Measurements from ENCODE around the gene CDKAL1.
"Not testable (repeated sequence)": the region's sequence is repeated elsewhere in the genome, so short reads cannot be mapped to it uniquely, and the experiment has no call there.

CDKAL1 gene

DNA sequence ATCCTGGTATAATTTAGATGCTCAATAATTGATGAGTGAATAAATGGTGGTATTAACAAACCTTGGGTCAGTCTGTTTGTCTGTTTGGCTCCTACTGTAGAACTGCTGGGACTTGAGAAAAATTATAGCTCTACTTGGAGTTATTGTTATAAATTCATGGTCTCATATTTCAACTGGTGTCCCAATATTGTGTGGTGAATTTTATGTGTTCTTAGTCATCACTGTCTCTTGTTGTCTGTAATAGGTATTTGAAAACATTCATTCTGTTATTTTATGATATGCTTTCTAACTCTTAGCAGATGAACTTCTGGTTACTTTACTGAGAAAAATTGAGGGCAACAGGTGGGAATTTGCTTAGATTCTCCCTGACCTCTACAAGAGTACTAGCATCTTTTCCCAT is 221.4 kb downstream of the CDKAL1 start:
- no peak for DNase-seq

DNA sequence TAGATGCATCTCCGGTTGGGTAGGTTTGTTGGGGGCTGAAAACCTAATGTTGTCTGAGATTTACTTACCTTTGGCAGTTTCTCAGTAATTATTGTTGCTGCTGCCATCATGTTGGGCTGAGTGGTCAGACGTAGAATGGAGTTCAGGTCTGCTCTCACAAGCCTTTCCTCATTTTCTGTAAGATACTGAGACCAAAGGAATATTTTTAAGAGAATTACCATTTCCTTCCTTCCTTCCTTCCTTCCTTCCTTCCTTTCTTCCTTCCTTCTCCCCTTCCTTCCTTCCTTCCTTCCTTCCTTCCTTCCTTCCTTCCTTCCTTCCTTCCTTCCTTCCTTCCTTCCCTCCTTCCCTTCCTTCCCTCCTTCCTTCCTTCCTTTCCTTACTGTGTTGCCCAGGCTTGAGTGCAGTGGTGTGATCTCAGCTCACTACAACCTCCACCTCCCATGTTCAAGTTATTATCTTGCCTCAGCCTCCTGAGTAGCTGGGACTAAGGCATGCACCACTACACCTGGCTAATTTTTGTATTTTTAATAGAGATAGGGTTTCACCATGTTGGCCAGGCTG is 222.4 kb downstream of the CDKAL1 start:
- not testable (repeated sequence) for DNase-seq

DNA sequence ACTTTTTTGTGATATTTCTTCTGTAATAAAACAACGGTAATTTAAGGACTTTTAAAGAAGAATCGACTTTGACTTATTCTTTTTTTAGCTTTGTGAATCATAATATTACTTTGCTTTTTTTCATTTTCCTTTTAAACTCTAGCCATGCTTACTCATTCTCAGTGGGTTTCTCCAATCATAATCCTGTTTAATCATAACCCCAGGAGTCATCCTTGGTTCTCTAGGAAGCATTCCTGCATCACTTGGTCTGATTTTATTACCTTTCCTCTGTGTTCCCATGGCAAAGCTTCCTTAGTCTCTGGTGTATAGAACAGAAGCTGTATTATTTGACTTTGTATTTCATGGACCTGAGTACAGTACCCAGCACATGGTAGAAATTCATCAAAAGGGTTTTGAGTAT is 223.5 kb downstream of the CDKAL1 start:
- no peak for DNase-seq

GRCh38 chr6:20763296-20763695 is 229.0 kb downstream of the CDKAL1 start:
- no peak for DNase-seq

DNA sequence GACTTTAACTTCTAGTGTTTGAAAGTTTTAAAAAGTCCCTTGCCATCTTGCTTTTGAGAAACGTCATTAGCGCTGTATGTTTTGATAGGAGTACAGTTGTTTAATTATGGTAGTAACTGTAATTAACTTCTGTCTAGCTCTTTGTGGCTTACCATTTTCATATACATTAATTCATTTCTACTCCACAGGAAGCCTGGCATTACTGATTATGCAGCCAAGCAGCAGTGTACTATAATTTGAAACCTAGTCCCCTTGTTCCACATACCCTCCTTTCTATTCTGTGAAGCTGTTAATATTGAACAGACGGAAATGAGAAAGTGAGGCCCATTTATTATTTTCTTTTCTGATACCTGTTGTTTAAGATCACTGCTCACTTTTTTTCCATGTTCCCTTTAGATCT is 235.4 kb downstream of the CDKAL1 start:
- DNase-seq = no peak

DNA sequence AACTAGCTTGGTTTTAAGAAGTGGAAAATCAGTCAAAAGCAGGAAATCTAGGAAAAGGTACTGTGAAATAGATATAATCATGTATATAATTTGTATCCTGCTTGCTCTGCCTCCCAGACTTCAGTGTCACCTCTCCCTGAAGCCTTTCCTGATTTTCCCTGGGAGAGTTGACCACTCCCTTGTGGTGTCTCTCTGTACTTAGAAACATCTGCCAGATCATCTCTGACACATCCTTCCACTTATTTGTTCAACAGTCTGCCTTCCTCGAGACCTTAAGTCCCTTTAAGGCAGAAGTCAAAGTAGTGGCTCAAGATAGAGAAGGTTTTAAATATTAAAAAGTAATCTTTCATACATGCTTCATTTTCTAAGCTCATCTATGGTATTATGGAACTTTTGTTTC is 236.5 kb downstream of the CDKAL1 start:
- DNase-seq = no peak

GRCh38 chr6:20771409-20771808 is 237.2 kb downstream of the CDKAL1 start:
- DNase-seq = no peak

- no peak for DNase-seq
Observed at GRCh38 chr6:20773822-20774221, 239.6 kb downstream of the CDKAL1 start.

GRCh38 chr6:20775981-20776380 is 241.7 kb downstream of the CDKAL1 start:
- no peak for DNase-seq

DNA sequence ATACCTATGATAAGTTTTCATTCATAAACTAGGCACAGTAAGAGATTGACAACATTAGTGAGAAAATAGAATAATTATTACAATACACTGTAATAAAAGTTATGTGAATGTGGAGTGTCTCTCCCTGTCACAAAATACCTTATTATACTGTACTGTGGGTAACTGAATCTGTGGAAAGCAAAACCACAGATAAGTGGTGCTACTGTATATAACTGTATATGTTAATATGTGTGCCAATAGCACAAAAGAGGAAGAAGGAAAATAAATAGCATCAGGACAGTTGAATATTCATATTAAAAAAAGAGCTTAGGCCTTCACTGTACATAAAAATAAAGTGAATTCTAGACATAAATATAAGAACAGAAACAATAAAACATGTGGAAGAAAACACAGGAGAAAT is 243.5 kb downstream of the CDKAL1 start:
- no peak for DNase-seq

DNA sequence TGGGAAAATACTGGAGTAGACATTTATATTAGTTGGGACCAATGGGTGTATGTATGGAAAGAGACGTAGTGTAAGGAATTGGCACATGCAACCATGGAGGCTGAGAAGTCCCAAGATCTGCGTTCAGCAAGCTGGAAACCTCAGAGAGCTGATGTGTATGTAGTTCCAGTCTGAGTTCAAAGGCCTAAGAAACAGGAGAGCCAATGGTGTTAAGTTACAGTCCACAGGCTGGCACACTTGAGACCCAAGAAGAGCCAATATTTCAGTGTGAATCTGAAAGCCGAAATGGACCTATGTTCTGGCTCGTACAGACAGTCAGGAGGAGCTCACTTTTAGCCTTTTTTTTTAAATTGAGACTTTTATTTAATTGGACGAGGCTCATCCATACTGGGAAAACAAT is 244.2 kb downstream of the CDKAL1 start:
- DNase-seq = no peak

DNA sequence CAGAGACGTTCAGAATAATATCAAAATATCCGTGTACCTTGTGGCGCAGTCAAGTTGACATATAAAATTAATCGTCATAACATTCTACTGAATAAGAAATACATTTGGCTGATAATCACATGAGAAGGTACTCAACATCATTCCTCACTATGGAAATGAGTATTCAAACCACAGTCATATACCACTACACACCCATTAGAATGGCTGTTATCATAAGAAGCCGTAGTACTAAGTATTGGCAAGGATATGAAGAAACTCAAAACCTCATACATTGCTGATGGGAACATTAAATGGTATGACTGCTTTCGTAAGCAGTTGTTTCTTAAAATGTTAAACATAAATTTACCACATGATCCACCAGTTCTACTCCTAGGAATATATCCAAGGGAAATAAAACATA is 244.7 kb downstream of the CDKAL1 start:
- DNase-seq = no peak

DNA sequence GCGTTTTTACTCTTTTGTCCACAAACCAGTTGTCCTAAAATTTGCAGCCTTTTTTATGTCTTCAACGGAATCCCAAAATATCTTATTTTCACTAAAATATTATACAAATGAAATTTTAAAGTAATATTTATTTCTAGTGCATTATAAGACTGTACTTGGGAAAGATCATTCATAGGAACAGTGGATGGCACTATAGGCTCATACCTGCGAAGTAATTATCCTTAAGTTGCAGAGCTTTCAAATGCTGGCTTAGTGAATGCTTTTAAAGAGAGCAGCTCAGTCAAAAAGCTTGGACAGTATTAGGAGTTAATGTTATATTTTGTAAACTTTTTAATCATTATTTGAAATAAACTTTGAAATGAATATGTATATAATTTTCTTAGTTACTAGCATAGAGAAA is 254.9 kb downstream of the CDKAL1 start:
- DNase-seq = no peak

- DNase-seq = no peak
Observed at GRCh38 chr6:20790032-20790791, 256.0 kb downstream of the CDKAL1 start.

DNA sequence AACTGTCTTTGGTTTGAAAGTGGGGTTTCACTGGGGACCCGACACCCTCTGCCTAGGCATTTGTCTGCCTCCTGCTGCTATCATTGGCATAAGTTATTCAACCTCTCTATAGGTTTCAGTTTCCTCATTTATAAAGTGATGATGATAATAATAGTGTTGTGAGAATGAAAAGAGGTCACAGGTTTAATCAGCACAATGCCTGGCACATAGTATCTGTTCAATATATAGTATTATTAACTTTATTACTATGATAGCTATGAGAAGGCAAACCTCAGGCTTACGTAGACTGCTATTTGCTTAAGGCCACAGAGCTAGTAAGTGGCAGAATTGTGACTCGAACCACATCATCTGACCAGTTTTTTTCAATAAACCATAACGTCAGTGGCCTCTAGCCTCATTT is 256.8 kb downstream of the CDKAL1 start:
- no peak for DNase-seq

- no peak for DNase-seq
Observed at GRCh38 chr6:20791944-20792343, 257.7 kb downstream of the CDKAL1 start.

- DNase-seq = no peak
Observed at GRCh38 chr6:20793174-20793573, 258.9 kb downstream of the CDKAL1 start.

- DNase-seq = no peak
Observed at GRCh38 chr6:20797597-20797996, 263.3 kb downstream of the CDKAL1 start.

DNA sequence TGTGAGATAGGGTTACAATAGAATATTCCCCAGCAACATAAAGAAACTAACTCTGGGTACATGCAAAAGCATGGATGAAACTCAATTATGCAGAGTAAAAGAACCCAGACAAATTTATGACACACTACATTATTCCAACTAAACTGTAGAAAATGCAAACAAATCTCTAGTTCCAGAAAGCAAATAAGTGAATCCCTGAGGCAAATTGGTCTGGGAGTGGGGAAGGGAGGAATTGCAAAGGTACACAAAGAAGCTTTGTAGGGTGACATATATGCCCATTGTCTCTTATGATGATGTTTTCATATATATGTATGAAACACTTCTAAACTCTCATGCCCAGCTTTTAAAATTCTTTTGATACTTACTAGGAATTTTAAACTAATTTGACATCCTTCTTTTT is 266.0 kb downstream of the CDKAL1 start:
- no peak for DNase-seq

GRCh38 chr6:20800653-20801052 is 266.4 kb downstream of the CDKAL1 start:
- DNase-seq = no peak

GRCh38 chr6:20801595-20801994 is 267.3 kb downstream of the CDKAL1 start:
- no peak for DNase-seq

DNA sequence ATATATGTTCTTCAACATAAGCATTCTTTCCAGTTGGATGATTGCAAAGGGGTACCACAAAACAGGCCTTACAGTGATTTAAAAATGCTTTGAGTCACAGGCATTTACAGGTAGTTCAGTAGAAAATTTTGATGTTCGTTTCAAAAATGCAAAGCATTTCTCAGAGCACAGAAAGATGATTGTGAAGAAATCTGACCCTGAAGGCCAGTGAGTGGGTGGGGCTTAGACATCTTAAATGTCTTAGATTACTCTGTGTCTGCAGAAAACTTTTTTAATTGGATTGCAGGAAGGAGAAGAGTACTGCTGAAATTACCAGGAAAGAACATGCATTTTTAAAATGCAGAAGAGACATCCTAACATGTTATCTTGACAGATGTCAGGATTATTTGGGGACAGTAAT is 268.3 kb downstream of the CDKAL1 start:
- DNase-seq = no peak

GRCh38 chr6:20805021-20805420 is 270.8 kb downstream of the CDKAL1 start:
- DNase-seq = no peak

DNA sequence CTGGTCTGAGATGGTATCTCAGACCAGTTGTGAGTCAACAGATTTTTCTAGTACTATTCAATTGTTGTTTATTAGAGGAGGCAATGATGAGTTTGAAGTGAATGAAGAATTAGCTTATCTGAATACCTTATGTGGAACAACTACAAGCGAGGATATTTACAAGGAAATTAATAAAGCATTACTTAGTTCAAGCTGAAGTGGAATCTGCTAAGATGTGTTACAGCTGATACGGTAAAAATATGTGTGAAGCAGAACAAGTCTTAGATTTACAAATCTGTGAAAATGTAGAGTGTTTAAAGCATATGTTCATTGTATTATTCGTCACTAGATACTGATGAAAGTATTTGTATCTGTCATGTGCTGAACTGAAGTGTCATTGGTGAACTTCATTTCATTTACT is 272.4 kb downstream of the CDKAL1 start:
- no peak for DNase-seq

- no peak for DNase-seq
Observed at GRCh38 chr6:20808439-20808838, 274.2 kb downstream of the CDKAL1 start.
